HG03066 (cell line): ENCODE measurements around the gene ATP2B2.

Experiments used
- ATAC-seq: cut with Tn5 transposase; IDR thresholded peaks from one replicate; pipeline ENCODE4 v1.9.1; 2021; ENCODE audit warnings: low read depth; ENCODE audit not compliant: unreplicated experiment

The ATP2B2 gene

DNA sequence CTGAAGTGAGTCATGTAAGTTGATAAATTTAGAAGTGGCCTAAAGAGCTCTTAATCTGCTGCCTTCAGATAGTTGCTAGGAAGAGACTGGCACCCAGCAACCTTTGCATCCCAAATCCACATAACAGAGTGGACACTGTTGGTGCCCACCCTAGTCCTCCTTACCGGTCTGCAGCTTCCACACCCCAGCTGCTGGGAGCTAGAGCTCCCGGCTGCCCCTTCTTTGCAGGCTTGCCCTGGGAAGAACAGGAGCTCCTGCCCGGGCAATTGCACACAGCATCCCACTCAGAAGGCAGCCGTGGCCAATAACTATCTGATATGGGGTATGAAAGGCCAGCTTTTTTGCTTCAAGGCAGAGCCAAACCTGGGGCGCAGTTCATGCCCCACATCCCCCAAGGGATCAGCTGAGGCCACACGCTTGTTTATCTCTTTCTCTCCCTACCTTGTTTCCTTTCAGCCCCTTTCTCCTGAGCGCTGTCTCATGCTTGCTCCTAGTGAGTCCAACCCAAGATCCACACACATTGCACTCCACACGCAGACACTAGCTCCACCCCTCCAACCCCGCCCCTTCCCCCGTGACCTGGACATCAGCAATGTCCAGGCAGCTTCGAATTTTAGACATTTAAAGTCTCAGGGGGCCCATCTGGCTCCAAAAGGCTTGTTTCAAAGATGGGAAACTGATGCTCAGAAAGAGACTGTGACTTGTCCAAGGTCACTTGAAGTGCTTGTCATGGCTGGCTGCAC lies 9.1 kb downstream of the ATP2B2 start:
- no peak for ATAC-seq

DNA sequence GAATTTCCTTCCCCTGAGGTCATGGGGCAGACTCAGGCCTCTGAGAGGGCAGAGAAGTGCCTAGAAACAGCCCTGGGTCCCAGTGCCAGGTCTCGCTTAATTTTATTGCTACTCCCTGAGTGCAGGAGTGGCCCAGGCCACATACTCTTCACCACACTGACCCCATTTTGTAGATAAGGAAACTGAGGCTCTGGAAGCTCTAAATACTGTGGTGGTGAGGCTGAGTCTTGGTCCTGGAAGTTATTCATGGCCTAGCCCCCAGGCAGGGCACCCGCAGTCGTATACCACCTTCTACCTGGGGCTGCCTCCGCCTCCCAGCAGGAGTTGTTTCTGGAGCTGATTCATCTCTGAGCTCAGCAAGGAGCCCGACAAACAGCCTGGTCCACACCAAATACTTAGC lies 9.8 kb downstream of the ATP2B2 start:
- no peak for ATAC-seq

DNA sequence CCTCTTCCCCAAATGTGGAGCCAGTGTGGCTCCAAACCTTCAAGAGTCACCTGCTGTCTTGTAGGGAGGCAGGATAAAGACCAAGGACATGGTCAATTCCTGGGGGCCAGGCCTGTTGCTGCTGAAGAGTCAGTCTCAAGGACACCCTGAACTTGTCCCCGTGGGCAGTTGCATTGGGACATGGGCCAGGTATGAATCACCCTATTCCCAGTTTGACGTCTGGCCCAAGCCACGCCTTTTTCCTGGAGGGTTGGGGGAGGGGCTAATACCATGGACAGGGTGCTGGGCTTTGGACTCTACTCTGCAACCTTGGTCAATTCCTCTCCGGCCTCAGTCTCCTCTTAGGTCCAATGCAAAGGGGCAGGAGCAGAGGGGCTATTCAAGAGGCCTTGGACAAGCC lies 10.4 kb downstream of the ATP2B2 start:
- ATAC-seq = no peak

DNA sequence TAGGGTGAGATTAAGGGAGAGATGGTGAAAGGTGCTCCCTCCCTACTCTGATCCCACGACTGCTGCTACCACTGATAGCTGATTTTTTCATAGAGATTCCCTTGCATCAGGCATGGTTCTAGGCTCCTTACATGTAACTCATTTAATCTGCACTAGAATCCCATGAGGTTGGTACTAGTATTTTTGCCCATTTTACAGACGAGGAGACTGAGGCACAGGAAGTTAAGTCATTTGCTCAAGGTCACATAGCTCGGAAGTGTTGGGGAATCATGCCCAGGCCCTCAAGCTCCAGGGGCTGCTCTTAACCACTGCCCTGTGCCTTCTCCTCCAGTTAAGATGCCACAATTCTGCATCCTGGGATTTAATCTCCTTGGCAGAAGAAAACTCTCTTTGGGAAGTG lies 11.2 kb downstream of the ATP2B2 start:
- ATAC-seq = no peak

DNA sequence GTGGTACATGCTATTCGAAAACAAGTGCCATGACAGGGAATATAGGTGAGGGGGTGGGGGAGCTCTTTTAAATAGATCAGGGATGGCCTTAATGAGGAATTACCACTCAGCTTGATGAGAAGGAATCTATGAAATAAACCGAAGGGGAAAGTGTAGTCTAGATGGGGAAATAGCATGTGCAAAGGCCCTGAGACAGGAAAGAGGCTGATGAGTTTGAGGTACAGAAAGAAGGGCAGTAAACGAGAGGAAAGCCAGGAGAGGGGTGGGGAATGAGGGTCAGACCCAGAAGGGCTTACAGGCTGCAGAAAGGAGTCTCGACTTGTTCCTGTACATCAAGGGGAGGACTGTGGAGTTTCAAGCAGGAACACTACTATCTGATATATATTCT lies 12.2 kb downstream of the ATP2B2 start:
- ATAC-seq = no peak

DNA sequence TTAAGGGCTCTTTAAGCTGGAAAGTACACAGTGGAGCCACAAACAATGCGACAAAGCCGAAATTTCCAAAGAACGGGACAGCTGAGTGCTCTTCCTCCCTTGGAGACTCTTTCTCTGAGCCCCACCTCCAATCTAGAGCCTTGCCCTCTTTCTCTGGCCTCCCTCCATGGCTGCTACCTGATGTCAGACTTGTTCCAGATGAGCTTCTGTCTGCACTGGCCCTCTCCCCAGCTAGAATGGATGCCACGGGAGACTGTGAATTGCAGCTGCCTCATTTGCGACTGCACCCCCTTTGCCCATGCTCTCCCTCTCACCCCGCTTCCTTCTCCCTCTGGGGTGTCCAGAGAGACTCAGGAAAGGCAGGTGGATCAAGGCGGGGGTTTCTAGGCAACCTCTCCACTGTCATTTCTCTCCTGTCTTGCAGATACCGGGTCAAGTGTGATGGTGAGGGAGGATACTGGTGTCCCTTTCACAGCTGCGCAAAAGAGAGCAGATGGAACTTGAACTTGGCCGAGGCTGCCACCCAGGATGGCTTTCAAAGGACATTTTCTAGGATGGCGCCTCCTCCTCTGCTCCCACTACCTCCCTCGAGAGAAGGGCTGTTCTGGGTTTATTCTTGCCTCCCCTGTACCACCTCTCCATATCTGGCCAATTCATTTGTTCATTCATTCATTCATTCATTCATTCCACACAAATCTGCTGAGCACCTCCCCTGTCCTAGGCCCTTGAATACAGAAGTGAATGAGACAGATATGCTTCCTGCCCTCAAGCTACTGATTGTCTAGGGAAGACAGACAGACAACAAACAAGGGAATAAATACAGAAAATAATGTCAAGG lies 12.8 kb downstream of the ATP2B2 start:
- no peak for ATAC-seq

DNA sequence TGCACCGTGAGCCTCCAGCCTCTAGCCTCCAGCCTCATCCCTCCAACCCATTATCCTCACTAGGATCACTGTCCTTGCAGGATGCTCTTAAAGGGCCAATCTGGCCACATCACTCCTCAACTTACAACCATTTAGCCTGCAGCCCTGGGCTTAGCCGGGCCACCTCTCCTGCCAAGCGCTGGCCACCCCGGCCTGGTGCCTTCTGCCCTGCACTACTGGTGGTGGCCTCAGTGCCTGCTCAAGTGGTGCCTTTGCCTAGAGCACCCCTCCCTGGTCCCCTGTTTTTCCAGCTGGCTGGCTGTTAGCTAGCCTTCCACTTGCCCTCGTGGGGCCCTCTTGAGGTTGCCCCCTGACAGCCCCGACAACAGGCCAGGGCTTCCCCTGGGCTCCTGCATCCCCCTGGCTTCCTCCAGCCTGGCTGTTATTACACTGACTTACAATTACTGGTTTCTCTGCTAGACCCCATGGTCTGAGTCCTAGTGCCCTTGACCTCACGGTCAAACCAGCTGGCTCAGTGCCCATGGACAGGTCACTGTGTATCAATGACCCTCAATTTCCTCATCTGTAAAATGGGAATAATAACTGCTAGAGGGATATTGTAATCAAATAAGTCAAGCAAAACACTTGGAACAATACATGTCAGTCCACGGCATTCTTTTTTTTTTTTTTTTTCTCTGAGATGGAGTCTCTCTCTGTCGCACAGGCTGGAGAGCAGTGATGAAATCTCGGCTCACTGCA lies 15.5 kb downstream of the ATP2B2 start:
- ATAC-seq = no peak

DNA sequence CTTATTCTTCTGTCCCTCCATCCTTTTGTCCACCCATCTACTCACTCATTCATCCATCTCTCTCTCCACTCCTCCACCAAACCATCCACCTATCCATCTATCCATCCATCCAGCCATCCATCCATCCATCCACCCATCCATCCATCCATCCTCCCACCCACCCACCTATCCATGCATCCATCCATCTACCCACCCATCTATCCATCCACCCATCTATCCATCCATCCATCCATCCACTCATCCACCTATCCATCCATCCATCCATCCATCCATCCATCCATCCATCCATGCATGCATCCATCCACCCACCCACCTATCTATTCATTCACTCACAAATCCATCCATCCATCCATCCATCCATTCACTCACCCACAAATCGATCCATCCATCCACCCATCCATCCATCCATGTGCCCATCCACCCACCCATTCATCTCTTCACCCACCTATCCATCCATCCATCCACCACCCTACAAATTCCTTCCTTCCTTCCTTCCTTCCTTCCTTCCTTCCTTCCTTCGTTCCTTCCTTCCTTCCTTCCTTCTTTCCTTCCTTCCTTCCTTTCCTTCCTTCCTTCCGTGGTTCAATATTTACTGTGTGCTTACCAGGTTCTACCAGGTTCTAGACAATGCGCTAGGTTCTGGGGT lies 17.3 kb downstream of the ATP2B2 start:
- ATAC-seq = no peak

DNA sequence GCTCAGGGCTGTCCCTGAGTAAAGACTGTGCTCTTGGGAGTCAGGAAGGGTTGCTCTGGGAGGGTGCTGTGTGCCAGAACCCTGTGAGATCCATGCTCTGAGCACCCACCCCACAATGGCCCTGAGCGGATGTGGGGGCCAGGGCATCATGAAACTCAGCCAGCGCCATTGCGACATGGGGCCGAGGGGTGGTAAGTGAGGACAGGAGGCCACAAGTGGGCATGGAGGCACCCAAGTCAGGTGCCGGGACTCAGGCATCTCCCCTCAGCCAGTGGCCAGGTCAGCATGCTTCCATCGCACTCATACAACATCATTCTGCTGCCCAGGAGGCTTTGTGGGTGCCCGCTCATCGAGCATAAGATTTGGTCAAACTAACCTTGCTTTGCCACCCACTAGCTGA lies 19.6 kb downstream of the ATP2B2 start:
- ATAC-seq = no peak

DNA sequence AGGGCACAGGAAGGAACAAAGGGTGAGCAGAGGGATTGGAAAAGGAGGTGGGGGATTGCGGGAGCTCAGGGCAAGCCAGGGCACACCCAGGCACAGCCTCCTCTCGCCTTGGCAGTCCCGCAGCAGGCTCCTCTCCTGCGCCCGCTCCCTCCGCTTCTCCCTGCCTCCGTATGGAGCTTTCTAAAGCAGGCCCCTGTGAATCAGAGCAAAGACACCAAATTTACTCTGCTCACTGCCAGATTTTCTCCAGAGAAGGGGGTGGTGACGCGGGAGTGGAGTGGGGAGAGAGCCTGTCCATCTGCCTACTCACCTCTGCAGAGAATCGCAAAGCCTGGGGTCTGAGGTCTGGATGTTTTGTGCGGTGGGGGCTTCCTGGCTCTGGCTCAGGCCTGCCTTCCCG lies 20.0 kb downstream of the ATP2B2 start:
- ATAC-seq = no peak

DNA sequence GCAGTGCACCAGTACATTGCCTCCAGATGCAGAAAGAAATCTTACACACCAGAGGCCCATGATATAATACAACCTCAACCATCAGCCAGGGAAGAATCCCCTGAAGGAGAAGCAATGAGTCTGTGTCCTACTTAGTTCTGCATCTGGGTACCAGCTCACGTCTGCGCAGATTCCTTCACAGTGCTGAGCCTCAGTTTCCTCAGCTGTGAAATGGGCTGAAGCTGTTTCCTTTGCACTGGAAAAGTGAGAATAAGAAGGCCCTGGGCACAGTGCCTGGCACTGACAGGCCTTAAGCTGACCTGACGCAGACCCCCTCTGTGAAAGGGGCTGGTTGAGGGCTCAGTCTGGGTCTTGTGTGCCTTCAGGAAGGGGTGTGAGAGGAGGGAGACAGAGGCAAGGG lies 20.7 kb downstream of the ATP2B2 start:
- ATAC-seq = no peak

DNA sequence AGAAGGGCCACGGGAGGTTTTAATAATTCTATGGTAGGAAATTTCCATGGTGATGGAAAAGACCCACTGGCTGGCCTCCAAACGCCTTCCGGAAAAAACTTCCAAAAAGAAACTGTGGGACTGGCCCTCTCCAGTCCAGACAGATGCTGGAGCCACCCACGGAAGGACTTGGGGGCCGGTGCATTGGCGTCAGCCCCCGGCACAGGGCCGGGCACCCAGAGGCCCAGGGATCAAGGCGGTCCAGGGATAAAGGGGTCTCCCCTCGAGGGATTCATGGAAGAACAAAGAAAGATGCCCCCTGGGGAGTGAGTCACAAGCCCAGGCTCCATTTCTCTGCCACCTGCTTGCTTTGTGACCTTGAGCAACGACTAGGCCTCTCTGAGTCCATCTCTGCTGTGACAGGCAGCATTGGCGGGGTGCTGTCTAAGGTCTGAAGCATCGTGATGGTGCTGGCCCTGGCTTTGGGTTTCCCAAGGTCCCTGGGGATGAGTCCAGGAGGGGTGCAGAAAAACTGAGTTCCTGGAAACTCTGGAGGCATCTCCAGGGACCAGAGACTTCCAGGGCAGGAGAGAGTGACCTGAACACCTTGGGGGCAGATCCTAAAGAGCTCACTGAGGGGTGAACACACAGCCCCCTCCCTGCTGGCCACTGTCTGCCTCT lies 21.6 kb downstream of the ATP2B2 start:
- no peak for ATAC-seq

DNA sequence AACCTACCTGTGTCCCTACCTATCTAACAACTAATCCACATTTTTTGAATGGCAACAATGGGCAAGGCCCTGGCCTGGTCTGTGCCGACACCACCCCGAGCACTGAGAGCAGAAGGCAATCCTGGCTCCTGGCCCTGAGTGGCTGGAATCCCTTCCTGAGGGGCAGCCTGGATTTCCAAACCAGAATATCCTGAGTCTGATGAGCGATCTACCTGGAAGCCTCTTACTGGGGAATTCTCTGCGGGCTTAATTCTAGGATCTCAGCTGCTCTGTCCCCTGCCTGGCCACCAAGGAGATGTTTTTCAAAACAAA lies 22.1 kb downstream of the ATP2B2 start:
- no peak for ATAC-seq

DNA sequence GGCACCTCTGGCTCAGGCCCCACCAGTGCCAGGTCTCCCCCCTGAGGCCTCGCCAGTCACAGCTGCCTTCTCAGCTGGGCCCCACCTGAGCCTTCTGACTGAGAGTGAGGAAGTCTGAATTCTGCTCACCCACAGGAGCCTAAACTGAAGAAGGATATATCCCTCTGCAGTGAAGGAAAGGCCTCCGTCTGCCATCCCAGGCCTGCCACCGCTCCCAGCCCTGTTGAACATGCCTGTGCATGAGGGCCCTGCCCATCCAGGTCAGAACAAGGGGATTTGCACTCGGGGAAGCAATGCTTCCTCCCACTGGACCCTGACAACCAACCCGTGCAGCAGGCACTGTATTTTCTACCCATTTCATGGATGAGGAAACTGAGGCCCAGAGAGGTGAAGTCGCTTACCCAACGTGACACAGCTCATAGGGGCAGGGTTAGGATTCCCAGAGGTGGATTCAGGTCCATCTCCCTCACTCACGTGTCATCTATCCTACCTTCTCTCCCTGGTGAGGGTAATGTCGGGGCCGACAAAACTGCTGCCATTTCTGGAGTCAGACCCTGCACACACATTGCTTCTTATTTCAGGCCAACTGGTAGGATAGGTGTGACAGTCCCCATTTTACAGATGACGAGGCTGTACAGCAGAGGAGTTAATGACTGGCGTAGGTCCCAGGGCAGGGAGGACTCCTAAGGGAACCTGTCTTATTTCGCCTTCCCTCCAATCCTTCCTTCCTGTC lies 22.6 kb downstream of the ATP2B2 start:
- ATAC-seq = no peak

DNA sequence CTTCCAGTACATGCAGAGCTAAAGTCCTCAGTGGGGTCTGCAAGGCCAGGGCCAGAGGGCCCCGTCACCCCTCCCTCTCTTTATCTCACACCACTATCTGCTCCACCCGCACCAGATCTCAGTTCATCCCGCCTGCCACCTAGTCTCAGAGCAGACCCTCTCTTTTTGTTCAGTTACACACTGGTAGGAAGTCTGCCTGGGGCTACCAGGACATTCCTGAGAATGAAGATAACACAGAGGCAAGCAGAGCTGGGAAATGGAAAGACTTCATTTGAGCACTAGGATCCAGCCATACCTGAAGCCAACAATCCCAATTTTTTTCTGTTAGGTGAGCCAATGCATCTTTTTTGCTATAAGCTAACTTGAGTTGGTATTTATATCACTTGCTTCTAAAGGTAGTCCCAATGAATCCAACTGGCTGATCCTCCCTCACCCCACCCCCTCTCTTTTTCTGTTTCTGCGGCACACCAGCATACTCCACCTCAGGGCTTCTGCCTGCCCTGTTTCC lies 24.5 kb downstream of the ATP2B2 start:
- ATAC-seq = no peak

DNA sequence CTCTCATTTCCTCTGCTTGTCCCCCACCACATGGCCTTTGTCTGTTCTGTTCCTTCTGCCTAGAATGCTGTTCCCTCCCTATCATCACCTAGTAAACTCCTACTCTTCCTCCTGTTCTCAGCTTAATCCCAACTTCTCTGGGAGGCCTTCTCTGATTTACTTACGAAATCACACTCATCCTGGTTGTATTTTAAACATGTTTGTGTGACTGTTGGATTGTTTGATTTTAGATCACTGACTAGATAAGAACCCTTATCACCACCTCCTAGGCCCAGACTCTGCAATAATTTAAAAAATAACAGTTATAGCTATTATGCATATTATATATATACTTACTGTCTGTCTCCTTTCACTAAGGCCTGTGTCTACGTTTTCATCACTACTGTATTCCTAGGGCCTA lies 26.1 kb downstream of the ATP2B2 start:
- ATAC-seq = no peak

DNA sequence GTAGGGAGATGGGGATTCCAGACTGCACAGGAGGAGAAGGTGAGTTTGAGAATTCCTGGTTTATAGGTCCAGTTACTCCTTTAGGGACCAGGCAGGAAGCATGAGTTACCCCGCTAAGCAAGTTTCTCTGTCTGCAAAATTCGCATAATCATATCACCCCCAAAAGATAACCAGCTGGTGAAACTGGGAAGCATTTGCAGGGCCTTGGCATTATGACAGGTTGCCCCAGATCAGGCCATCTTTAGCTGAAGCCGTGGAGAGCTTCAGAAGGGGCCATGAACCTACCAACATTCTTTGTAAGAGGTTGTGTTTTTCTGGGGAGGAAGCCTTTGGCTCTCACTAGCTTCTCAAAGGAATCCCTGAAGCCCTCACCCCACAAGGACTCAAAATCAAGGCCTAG lies 29.4 kb downstream of the ATP2B2 start:
- ATAC-seq = no peak

DNA sequence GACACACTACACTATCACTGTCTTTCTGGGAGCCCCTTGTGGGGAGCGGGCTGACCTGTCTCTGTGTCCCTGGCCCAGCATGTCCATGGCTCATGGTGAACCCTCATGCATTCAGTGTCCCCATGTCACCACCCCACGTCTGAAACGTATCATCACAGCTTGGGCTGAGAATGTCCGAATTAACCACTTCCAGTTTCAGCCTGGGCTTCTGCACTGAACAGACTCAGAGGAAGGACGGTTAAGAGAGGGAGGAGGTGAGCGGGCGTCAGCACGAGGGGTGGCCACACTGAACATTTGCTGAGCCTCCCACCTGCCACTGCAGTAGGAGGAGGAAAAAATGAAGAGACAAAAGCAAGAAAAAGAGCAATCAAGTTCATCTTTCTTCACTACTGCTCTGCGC lies 30.5 kb downstream of the ATP2B2 start:
- no peak for ATAC-seq

DNA sequence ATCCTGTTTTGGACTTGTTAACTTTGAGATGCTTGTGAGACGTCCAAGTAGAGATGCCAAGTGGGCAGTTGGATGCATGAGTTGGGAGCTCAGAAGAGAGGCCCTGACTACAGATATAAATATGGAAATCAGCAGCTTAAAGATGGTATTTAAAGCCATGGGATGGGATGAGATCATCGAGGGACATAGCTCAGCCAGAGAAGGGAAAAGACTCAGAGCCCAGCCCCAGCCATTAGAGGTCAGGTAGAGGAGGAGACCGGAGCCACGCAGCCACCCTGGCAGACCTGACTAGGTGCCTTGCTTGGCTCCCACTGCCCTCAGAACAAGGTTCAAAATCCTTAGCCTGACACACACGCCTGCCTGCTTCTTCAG lies 31.1 kb downstream of the ATP2B2 start:
- ATAC-seq = no peak
